ENCODE measurements around the gene KCND1.

- no peak for TF ChIP-seq CTCF (IDR thresholded peaks at IDR 0.05)
- TF ChIP-seq POLR2A (IDR thresholded peaks at IDR 0.05), result no peak
These were observed 47.4 kb upstream of the KCND1 start for GRCh38 chrX:49019050-49019449.

All from breast epithelium (tissue), 3 donors.